ENCODE data around the gene PLEKHM3. TPM values are rescaled to one million over a fixed set of nuclear protein-coding genes. Genes with fewer than 3 reads are reported as not detected.

PLEKHM3 gene
- total RNA-seq, 3 donors from 2014 or later (not counting 1 experiment from before 2014, with no cell fraction given), result 21.7 to 27.7 (median 26.3) TPM

DNA sequence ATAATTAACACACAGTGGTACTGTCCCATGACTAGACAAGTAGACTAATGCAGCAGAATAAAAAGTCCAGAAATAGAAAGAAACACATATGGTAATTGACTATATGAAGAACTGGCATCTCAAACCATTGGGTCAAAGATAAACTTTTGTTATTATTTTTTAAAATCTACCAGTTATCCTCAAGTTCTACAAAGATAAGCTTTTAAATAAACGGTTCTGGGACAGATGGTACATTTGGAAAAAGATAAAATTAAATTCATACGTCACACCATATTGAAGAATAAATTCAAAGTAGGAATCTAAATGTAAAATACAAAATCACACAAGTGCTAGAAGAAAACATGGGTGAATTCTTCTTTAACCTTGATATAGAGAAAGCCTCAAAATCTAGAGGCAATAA, 37.6 kb upstream of the PLEKHM3 start:
- ATAC-seq, result no peak
- H3K27me3 Mint-ChIP-seq (ENCODE audit: low read depth in 2 of 2), result peaks cover 0 to 6% of the 10 kb centered on the region in 2 donors
- H3K4me1 Mint-ChIP-seq, result no peaks in the 10 kb centered on the region

DNA sequence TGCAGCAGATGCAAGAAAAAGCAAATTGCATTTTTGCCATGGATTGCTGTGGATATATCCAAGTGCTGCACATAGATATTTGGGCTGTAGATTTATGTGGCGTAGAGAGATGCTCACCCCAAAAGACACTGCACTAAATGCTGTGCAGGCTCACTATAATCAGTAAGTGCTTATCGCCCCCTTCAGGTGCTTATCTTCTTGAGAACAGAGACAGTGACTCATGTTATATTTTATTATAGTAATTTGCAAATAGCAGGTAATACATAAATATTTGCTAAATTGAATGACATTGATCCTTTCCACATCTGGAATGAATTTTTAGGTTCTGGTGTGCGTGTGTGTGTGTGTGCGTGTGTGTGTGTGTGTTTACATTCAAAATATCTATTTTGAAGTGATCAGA, 36.8 kb upstream of the PLEKHM3 start:
- no peaks in the 10 kb centered on the region for H3K9me3 Mint-ChIP-seq
- no peaks in the 10 kb centered on the region for H3K4me1 Mint-ChIP-seq
- no peak overlapping the region for H3K4me3 ChIP-seq (ENCODE audit: low read length)
- 71% methylated on average over 1 of the region's 4 CpGs for WGBS (ENCODE audit: insufficient coverage)
- H3K4me3 Mint-ChIP-seq, result no peak overlapping the region
- H3K9me3 ChIP-seq (ENCODE audit: control insufficient read depth, insufficient read depth, low read length), result no peaks in the 10 kb centered on the region
- intact Hi-C loops (cut with micrococcal nuclease), result no loop called here
- no peaks in the 10 kb centered on the region for H3K4me1 ChIP-seq (ENCODE audit: control insufficient read depth, insufficient read depth, low read length)
- no peaks in the 10 kb centered on the region for H3K27me3 ChIP-seq (ENCODE audit: control insufficient read depth, insufficient read depth, low read length)
- H3K27ac ChIP-seq (ENCODE audit: low read length), result no peak overlapping the region
- DNase-seq (peak in 1 of 2 donors; percentile 48), ATAC-seq (no peak)
- no peak overlapping the region for H3K27ac Mint-ChIP-seq
- TF ChIP-seq, protein P1, sequence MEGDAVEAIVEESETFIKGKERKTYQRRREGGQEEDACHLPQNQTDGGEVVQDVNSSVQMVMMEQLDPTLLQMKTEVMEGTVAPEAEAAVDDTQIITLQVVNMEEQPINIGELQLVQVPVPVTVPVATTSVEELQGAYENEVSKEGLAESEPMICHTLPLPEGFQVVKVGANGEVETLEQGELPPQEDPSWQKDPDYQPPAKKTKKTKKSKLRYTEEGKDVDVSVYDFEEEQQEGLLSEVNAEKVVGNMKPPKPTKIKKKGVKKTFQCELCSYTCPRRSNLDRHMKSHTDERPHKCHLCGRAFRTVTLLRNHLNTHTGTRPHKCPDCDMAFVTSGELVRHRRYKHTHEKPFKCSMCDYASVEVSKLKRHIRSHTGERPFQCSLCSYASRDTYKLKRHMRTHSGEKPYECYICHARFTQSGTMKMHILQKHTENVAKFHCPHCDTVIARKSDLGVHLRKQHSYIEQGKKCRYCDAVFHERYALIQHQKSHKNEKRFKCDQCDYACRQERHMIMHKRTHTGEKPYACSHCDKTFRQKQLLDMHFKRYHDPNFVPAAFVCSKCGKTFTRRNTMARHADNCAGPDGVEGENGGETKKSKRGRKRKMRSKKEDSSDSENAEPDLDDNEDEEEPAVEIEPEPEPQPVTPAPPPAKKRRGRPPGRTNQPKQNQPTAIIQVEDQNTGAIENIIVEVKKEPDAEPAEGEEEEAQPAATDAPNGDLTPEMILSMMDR (IDR thresholded peaks at IDR 0.05), result no peak
- H3K36me3 Mint-ChIP-seq, result no peaks in the 10 kb centered on the region
- H3K36me3 ChIP-seq (ENCODE audit: control insufficient read depth, insufficient read depth, low read length), result no peaks in the 10 kb centered on the region
- peaks cover 0 to 10% of the 10 kb centered on the region in 2 donors for H3K27me3 Mint-ChIP-seq (ENCODE audit: low read depth in 2 of 2)

More for the DNA sequence above, 37.6 kb upstream of the PLEKHM3 start:
- no peak for DNase-seq
- intact Hi-C loops (cut with micrococcal nuclease), result no loop called here
- H3K36me3 ChIP-seq (ENCODE audit: control insufficient read depth, insufficient read depth, low read length), result no peaks in the 10 kb centered on the region
- no peaks in the 10 kb centered on the region for H3K4me1 ChIP-seq (ENCODE audit: control insufficient read depth, insufficient read depth, low read length)
- no peaks in the 10 kb centered on the region for H3K9me3 ChIP-seq (ENCODE audit: control insufficient read depth, insufficient read depth, low read length)
- no peaks in the 10 kb centered on the region for H3K36me3 Mint-ChIP-seq
- no peaks in the 10 kb centered on the region for H3K27me3 ChIP-seq (ENCODE audit: control insufficient read depth, insufficient read depth, low read length)
- no peak overlapping the region for H3K4me3 ChIP-seq (ENCODE audit: low read length)
- H3K9me3 Mint-ChIP-seq, result no peaks in the 10 kb centered on the region
- H3K27ac Mint-ChIP-seq, result no peak overlapping the region
- WGBS (ENCODE audit: insufficient coverage), result no CpG with 5 or more reads among the region's 2 CpGs
- H3K4me3 Mint-ChIP-seq, result no peak overlapping the region
- TF ChIP-seq, protein P1 (IDR thresholded peaks at IDR 0.05), result no peak
- H3K27ac ChIP-seq (ENCODE audit: low read length), result no peak overlapping the region

DNA sequence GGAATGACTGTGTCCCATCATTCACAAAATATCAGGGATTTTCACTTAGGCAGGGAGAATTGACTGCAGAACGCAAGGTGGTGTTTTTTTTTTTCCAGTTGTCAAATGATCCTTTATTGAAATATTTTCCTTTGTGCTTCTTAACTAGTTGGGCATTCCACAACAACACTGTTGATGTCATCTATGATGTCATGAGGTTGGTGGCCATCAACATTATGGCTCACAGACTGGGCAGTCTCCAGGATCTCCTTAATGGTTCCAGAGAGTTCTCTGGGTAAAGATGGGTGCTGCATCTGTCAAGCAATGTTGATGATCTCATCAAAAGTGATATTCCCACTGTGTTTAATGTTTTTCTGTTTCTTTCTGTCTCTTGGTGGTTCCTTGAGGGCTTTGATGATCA, 31.8 kb upstream of the PLEKHM3 start:
- Histone ChIP-seq H3K27ac (ENCODE audit: low read length) (no peak overlapping the region), H3K4me1 (ENCODE audit: control insufficient read depth, insufficient read depth, low read length) (no peaks in the 10 kb centered on the region), H3K4me3 (ENCODE audit: low read length) (no peak overlapping the region), H3K9me3 (ENCODE audit: control insufficient read depth, insufficient read depth, low read length) (no peaks in the 10 kb centered on the region), H3K36me3 (ENCODE audit: control insufficient read depth, insufficient read depth, low read length) (no peaks in the 10 kb centered on the region), H3K27me3 (ENCODE audit: control insufficient read depth, insufficient read depth, low read length) (no peaks in the 10 kb centered on the region)
- no peaks in the 10 kb centered on the region for H3K4me1 Mint-ChIP-seq
- no peak for DNase-seq
- no peak overlapping the region for H3K4me3 Mint-ChIP-seq
- H3K9me3 Mint-ChIP-seq, result no peaks in the 10 kb centered on the region
- intact Hi-C loops (cut with micrococcal nuclease), result no loop called here
- peaks cover 12 to 17% of the 10 kb centered on the region in 2 donors for H3K27me3 Mint-ChIP-seq (ENCODE audit: low read depth in 2 of 2)
- no peak for ATAC-seq
- no peaks in the 10 kb centered on the region for H3K36me3 Mint-ChIP-seq
- 100% methylated on average over 1 of the region's 1 CpG for WGBS (ENCODE audit: insufficient coverage)
- no peak overlapping the region for H3K27ac Mint-ChIP-seq
- TF ChIP-seq, protein P1 (IDR thresholded peaks at IDR 0.05), result no peak

DNA sequence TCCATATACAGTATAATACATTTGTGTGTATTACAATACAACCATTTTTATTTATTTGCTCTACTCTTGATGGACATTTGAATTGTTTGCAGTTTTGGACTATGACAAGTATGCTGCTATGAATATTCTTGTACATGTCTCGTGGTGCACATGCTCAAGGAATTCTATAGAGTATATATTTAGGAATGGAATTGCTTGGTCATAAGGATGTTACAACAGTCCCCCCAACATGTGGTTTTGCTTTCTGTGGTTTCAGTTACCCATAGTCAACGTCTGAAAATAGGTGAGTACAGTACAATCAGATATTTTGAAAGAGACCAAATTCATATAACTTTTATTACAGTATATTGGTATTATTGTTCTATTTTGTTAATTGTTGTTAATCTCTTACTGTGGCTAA, 24.1 kb upstream of the PLEKHM3 start:
- H3K36me3 ChIP-seq (ENCODE audit: control insufficient read depth, insufficient read depth, low read length), result no peaks in the 10 kb centered on the region
- DNase-seq (no peak), ATAC-seq (no peak)
- TF ChIP-seq, protein P1 (IDR thresholded peaks at IDR 0.05), result no peak
- peaks cover 10 to 14% of the 10 kb centered on the region in 2 donors for H3K27me3 Mint-ChIP-seq (ENCODE audit: low read depth in 2 of 2)
- no peaks in the 10 kb centered on the region for H3K9me3 ChIP-seq (ENCODE audit: control insufficient read depth, insufficient read depth, low read length)
- H3K27ac ChIP-seq (ENCODE audit: low read length), result no peak overlapping the region
- H3K4me1 Mint-ChIP-seq, result no peaks in the 10 kb centered on the region
- intact Hi-C loops (cut with micrococcal nuclease), result no loop called here
- no peak overlapping the region for H3K4me3 ChIP-seq (ENCODE audit: low read length)
- no peak overlapping the region for H3K27ac Mint-ChIP-seq
- H3K27me3 ChIP-seq (ENCODE audit: control insufficient read depth, insufficient read depth, low read length), result no peaks in the 10 kb centered on the region
- H3K4me3 Mint-ChIP-seq, result no peak overlapping the region
- H3K9me3 Mint-ChIP-seq, result no peaks in the 10 kb centered on the region
- WGBS (ENCODE audit: insufficient coverage), result 14% methylated on average over 1 of the region's 2 CpGs
- H3K4me1 ChIP-seq (ENCODE audit: control insufficient read depth, insufficient read depth, low read length), result no peaks in the 10 kb centered on the region
- H3K36me3 Mint-ChIP-seq, result no peaks in the 10 kb centered on the region

All from natural killer cell (primary cell).